ENCODE data around the gene ID2. TPM values are rescaled to one million over a fixed set of nuclear protein-coding genes. Genes with fewer than 3 reads are reported as not detected.
A peak's percentile ranks its signal among the peaks of the same experiment; 100 is the strongest.

Gene ID2
- total RNA-seq, 1 experiment from 2014 or later: 112 TPM

DNA sequence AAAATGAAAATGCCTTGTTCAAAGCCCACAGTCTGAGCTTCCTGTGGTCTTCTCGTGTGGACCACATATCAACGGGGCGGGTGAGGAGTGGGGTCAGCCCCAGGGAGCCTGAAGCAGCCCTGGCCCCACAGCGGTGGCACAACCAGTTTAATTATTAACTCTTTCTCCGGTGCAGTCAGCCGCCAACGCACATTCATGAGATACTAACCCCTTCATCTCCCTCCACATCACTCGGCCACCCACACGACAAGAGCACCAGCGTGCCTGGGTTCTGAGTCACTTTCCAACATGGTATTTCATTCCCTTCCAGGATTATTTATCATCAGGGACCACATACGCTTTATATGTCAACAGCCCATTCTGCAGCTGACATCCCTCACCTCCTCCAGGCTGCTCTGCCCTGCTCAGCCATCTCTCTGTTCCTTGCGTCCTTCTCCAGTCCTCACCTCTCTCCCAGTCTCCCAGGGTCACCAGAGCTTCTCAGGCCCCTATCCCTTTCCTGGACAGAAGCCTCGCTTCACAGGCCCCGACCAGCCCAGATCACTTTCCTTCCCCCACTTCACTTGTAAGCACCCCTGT, 48.0 kb upstream of the ID2 start:
- Histone ChIP-seq H2AFZ (ENCODE audit: low read depth, low read length, poor library complexity, severe bottlenecking) (peak overlapping the region; percentile 18), H3K36me3 (ENCODE audit: control insufficient read depth in 1 of 2, insufficient read depth in 2 of 2, low read length in 2 of 2) (no peaks in the 10 kb centered on the region), H3K4me1 (ENCODE audit: control insufficient read depth in 1 of 2, insufficient read depth in 2 of 2, low read length in 2 of 2) (peaks cover 72 to 84% of the 10 kb centered on the region in 2 experiments), H3K9me3 (ENCODE audit: control insufficient read depth in 1 of 2, insufficient read depth in 1 of 2, low read depth in 1 of 2, low read length in 2 of 2) (no peaks in the 10 kb centered on the region), H3K27ac (ENCODE audit: low read depth, low read length) (peak overlapping the region; percentile 73), H3K4me3 (replicated peaks in 1 of 2; ENCODE audit: low read depth in 1 of 2, low read length in 2 of 2) (peak overlapping the region; percentile 25 to 47), H3K4me2 (ENCODE audit: low read length) (peak overlapping the region; percentile 81), H3K27me3 (ENCODE audit: insufficient read depth, low read length) (no peaks in the 10 kb centered on the region), H3K79me2 (ENCODE audit: insufficient read depth, low read length) (no peaks in the 10 kb centered on the region), H3K9me2 (ENCODE audit: insufficient read depth) (no peaks in the 10 kb centered on the region), H4K20me1 (ENCODE audit: insufficient read depth) (no peaks in the 10 kb centered on the region), H3K9ac (ENCODE audit: low read length) (peak overlapping the region; percentile 61)
- peak; percentile 82 for DNase-seq (ENCODE audit: low read depth, low spot score)
- RAD21 ChIA-PET (ENCODE audit: low non-redundant PET in 1 of 2, low total read pairs in 2 of 2, uncharacterized antibody in 2 of 2, unreplicated experiment in 2 of 2): no interaction called here
- BruUV-seq (replicated peaks): no TSS peak
- TF ChIP-seq SP1 (IDR thresholded peaks at IDR 0.05; ENCODE audit: low read depth) (no peak), ELF1 (IDR thresholded peaks at IDR 0.05; ENCODE audit: borderline replicate concordance, low read depth) (no peak), SRF (IDR thresholded peaks at IDR 0.05; ENCODE audit: low read depth) (no peak), ZFX (IDR thresholded peaks at IDR 0.05) (no peak), YY1 (IDR thresholded peaks at IDR 0.05; ENCODE audit: extremely low read depth, insufficient replicate concordance, low read depth, low read length) (peak; percentile 12), RAD21 (IDR thresholded peaks at IDR 0.05; ENCODE audit: low read depth) (no peak), POLR2AphosphoS5 (IDR thresholded peaks at IDR 0.05; ENCODE audit: low read depth, low read length) (peak; percentile 59; the same call in 1 of the 2 replicates), FOSL1 (IDR thresholded peaks at IDR 0.05; ENCODE audit: low read depth) (no peak), EZH2phosphoT487 (IDR thresholded peaks at IDR 0.05; ENCODE audit: borderline replicate concordance) (no peak)
- TF ChIP-seq, protein P1, sequence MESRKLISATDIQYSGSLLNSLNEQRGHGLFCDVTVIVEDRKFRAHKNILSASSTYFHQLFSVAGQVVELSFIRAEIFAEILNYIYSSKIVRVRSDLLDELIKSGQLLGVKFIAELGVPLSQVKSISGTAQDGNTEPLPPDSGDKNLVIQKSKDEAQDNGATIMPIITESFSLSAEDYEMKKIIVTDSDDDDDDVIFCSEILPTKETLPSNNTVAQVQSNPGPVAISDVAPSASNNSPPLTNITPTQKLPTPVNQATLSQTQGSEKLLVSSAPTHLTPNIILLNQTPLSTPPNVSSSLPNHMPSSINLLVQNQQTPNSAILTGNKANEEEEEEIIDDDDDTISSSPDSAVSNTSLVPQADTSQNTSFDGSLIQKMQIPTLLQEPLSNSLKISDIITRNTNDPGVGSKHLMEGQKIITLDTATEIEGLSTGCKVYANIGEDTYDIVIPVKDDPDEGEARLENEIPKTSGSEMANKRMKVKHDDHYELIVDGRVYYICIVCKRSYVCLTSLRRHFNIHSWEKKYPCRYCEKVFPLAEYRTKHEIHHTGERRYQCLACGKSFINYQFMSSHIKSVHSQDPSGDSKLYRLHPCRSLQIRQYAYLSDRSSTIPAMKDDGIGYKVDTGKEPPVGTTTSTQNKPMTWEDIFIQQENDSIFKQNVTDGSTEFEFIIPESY (IDR thresholded peaks at IDR 0.05; ENCODE audit: extremely low read depth, insufficient replicate concordance, low read length): no peak
- TF ChIP-seq, protein P2, sequence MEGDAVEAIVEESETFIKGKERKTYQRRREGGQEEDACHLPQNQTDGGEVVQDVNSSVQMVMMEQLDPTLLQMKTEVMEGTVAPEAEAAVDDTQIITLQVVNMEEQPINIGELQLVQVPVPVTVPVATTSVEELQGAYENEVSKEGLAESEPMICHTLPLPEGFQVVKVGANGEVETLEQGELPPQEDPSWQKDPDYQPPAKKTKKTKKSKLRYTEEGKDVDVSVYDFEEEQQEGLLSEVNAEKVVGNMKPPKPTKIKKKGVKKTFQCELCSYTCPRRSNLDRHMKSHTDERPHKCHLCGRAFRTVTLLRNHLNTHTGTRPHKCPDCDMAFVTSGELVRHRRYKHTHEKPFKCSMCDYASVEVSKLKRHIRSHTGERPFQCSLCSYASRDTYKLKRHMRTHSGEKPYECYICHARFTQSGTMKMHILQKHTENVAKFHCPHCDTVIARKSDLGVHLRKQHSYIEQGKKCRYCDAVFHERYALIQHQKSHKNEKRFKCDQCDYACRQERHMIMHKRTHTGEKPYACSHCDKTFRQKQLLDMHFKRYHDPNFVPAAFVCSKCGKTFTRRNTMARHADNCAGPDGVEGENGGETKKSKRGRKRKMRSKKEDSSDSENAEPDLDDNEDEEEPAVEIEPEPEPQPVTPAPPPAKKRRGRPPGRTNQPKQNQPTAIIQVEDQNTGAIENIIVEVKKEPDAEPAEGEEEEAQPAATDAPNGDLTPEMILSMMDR (IDR thresholded peaks at IDR 0.05 in 2 of 3, conservative IDR thresholded peaks at IDR 0.05 in 1 of 3; ENCODE audit: borderline replicate concordance in 1 of 3, insufficient read depth in 1 of 3, low read depth in 2 of 3, low read length in 2 of 3): no peak
- POLR2A ChIA-PET: interaction anchor here (1.2 to 3.8 kb wide), 2 partner anchors 48 to 50 kb away, joined by 3 to 26 read pairs; partner anchors contain the start of gene ID2
- ATAC-seq: peak; percentile 71
- CTCF ChIA-PET: interaction anchor here (0.9 kb wide), 1 partner anchor 46 kb away, joined by 3 read pairs; no protein-coding TSS in a partner anchor
- intact Hi-C loops (cut with micrococcal nuclease): no loop called here
